Measurements from ENCODE around the gene DNAJC4.
A peak's percentile ranks its signal among the peaks of the same experiment; 100 is the strongest.

The DNAJC4 gene

GRCh38 chr11:64208086-64208795, 22.1 kb upstream of the DNAJC4 start:
- DNase-seq (ENCODE audit: low spot score): no peak

GRCh38 chr11:64208796-64209562, 21.4 kb upstream of the DNAJC4 start:
- DNase-seq (ENCODE audit: low spot score): no peak

- DNase-seq (ENCODE audit: low spot score): no peak
Observed at GRCh38 chr11:64209563-64209843, 20.8 kb upstream of the DNAJC4 start.

GRCh38 chr11:64210301-64211020, 19.9 kb upstream of the DNAJC4 start:
- peak; percentile 55 for DNase-seq (ENCODE audit: low spot score)

- no peak for DNase-seq (ENCODE audit: low spot score)
Observed at GRCh38 chr11:64211181-64211872, 19.0 kb upstream of the DNAJC4 start.

- DNase-seq (ENCODE audit: low spot score): no peak
Observed at GRCh38 chr11:64216879-64217278, 13.5 kb upstream of the DNAJC4 start.

- no peak for DNase-seq (ENCODE audit: low spot score)
Observed at GRCh38 chr11:64218628-64219353, 11.6 kb upstream of the DNAJC4 start.

GRCh38 chr11:64219354-64219684, 11.0 kb upstream of the DNAJC4 start:
- DNase-seq (ENCODE audit: low spot score): no peak

- DNase-seq (ENCODE audit: low spot score): no peak
Observed at GRCh38 chr11:64219755-64220154, 10.6 kb upstream of the DNAJC4 start.

- DNase-seq (ENCODE audit: low spot score): no peak
Observed at GRCh38 chr11:64220271-64220670, 10.1 kb upstream of the DNAJC4 start.

- DNase-seq (ENCODE audit: low spot score): no peak
Observed at GRCh38 chr11:64220798-64221197, 9.6 kb upstream of the DNAJC4 start.

GRCh38 chr11:64222651-64223000, 7.7 kb upstream of the DNAJC4 start:
- DNase-seq (ENCODE audit: low spot score): no peak

GRCh38 chr11:64223001-64223651, 7.2 kb upstream of the DNAJC4 start:
- no peak for DNase-seq (ENCODE audit: low spot score)

GRCh38 chr11:64224151-64224890, 6.0 kb upstream of the DNAJC4 start:
- no peak for DNase-seq (ENCODE audit: low spot score)

GRCh38 chr11:64224891-64225607, 5.3 kb upstream of the DNAJC4 start:
- DNase-seq (ENCODE audit: low spot score): no peak

GRCh38 chr11:64225608-64226506, 4.5 kb upstream of the DNAJC4 start, which contains the start of the genes NUDT22 and TRPT1:
TSS of gene NUDT22 (plus strand) at chr11:64226274. CDS start at chr11:64226653, 379 bp downstream.
TSS of gene TRPT1 (minus strand) at chr11:64226186. CDS start at chr11:64225860, 326 bp downstream.
- peak; percentile 82 for DNase-seq (ENCODE audit: low spot score)

- DNase-seq (ENCODE audit: low spot score): no peak
Observed at GRCh38 chr11:64226507-64227051, 3.8 kb upstream of the DNAJC4 start.

GRCh38 chr11:64227405-64227956, 2.9 kb upstream of the DNAJC4 start:
- DNase-seq (ENCODE audit: low spot score): no peak

All from cerebellar cortex (tissue), 1 donor.